Measurements from ENCODE around the gene UBIAD1. TPM values are rescaled to one million over a fixed set of nuclear protein-coding genes. Genes with fewer than 3 reads are reported as not detected.

The UBIAD1 gene
- total RNA-seq, 1 donor from 2014 or later, result 15.4 TPM

GRCh38 chr1:11308699-11309224, 35.8 kb downstream of the UBIAD1 start:
- Mint-ChIP-seq H3K36me3 (ENCODE audit: low read depth, unreplicated experiment) (peaks cover 2% of the 10 kb centered on the region), H3K9me3 (ENCODE audit: unreplicated experiment) (peaks cover 5% of the 10 kb centered on the region), H3K4me1 (ENCODE audit: low read depth, unreplicated experiment) (peaks cover 4% of the 10 kb centered on the region), H3K27ac (ENCODE audit: unreplicated experiment) (no peak overlapping the region), H3K27me3 (ENCODE audit: low read depth, unreplicated experiment) (peaks cover 36% of the 10 kb centered on the region), H3K4me3 (ENCODE audit: unreplicated experiment) (no peak overlapping the region)
- H4K20me1 ChIP-seq (ENCODE audit: insufficient read depth, low read length), result no peaks in the 10 kb centered on the region
- H3K9ac ChIP-seq (ENCODE audit: low read length), result no peak overlapping the region
- no peak overlapping the region for H3K27ac ChIP-seq (ENCODE audit: low read depth, low read length)
- no peaks in the 10 kb centered on the region for H3K4me1 ChIP-seq (ENCODE audit: insufficient read depth, low read length)
- no peak for FAIRE-seq
- H3K27me3 ChIP-seq (ENCODE audit: insufficient read depth, low read length), result peaks cover 11% of the 10 kb centered on the region
- no peaks in the 10 kb centered on the region for H3K36me3 ChIP-seq (ENCODE audit: insufficient read depth, low read length)
- no peak overlapping the region for H3K4me2 ChIP-seq (ENCODE audit: low read length)
- TF ChIP-seq EZH2 (IDR thresholded peaks at IDR 0.05; ENCODE audit: insufficient read depth, low read length) (no peak), CTCF (IDR thresholded peaks at IDR 0.05; ENCODE audit: insufficient read depth, low read depth, low read length) (no peak)
- no peak for DNase-seq (ENCODE audit: low read depth)
- H3K9me3 ChIP-seq (ENCODE audit: insufficient read depth, low read depth, low read length), result no peaks in the 10 kb centered on the region
- H3K79me2 ChIP-seq (ENCODE audit: insufficient read depth, low read length), result no peaks in the 10 kb centered on the region
- no peak overlapping the region for H2AFZ ChIP-seq (ENCODE audit: low read depth, low read length)
- H3K4me3 ChIP-seq (ENCODE audit: insufficient read depth, low read depth, low read length), result no peak overlapping the region

- H3K4me1 Mint-ChIP-seq (ENCODE audit: low read depth, unreplicated experiment), result peaks cover 4% of the 10 kb centered on the region
- Histone ChIP-seq H3K36me3 (ENCODE audit: insufficient read depth, low read length) (no peaks in the 10 kb centered on the region), H3K79me2 (ENCODE audit: insufficient read depth, low read length) (no peaks in the 10 kb centered on the region), H3K4me2 (ENCODE audit: low read length) (no peak overlapping the region), H3K4me3 (ENCODE audit: insufficient read depth, low read depth, low read length) (no peak overlapping the region), H4K20me1 (ENCODE audit: insufficient read depth, low read length) (no peaks in the 10 kb centered on the region), H3K9me3 (ENCODE audit: insufficient read depth, low read depth, low read length) (no peaks in the 10 kb centered on the region), H3K4me1 (ENCODE audit: insufficient read depth, low read length) (no peaks in the 10 kb centered on the region), H2AFZ (ENCODE audit: low read depth, low read length) (no peak overlapping the region), H3K27me3 (ENCODE audit: insufficient read depth, low read length) (peaks cover 14% of the 10 kb centered on the region), H3K27ac (ENCODE audit: low read depth, low read length) (no peak overlapping the region), H3K9ac (ENCODE audit: low read length) (no peak overlapping the region)
- H3K27me3 Mint-ChIP-seq (ENCODE audit: low read depth, unreplicated experiment), result peaks cover 37% of the 10 kb centered on the region
- H3K4me3 Mint-ChIP-seq (ENCODE audit: unreplicated experiment), result no peak overlapping the region
- peaks cover 2% of the 10 kb centered on the region for H3K36me3 Mint-ChIP-seq (ENCODE audit: low read depth, unreplicated experiment)
- DNase-seq (ENCODE audit: low read depth), result no peak
- peaks cover 5% of the 10 kb centered on the region for H3K9me3 Mint-ChIP-seq (ENCODE audit: unreplicated experiment)
- TF ChIP-seq CTCF (IDR thresholded peaks at IDR 0.05; ENCODE audit: insufficient read depth, low read depth, low read length) (no peak), EZH2 (IDR thresholded peaks at IDR 0.05; ENCODE audit: insufficient read depth, low read length) (no peak)
- no peak for FAIRE-seq
- H3K27ac Mint-ChIP-seq (ENCODE audit: unreplicated experiment), result no peak overlapping the region
Measured at GRCh38 chr1:11309385-11309784, 36.4 kb downstream of the UBIAD1 start.
